RPMI7951 (cell line): ENCODE measurements around the gene FRMD8. TPM values are rescaled to one million over a fixed set of nuclear protein-coding genes. Genes with fewer than 3 reads are reported as not detected.

Experiments used
- DNase-seq: peaks from one replicate; pipeline ENCODE4 v3.0.0-alpha.2; 2012; ENCODE audit warnings: low read depth
- total RNA-seq: library from RNA; depleted of rRNA; stranded (reverse); fragments of >200 nt; shearing (Covaris generic); gene quantifications from 2 replicates; pipeline ENCODE4 v1.2.3, GENCODE V29; 2014

Gene FRMD8
- total RNA-seq, 1 experiment from 2014 or later = 21.9 TPM

GRCh38 chr11:65376138-65376713 lies 10.2 kb upstream of the FRMD8 start:
- no peak for DNase-seq

GRCh38 chr11:65377036-65377435 lies 9.4 kb upstream of the FRMD8 start:
- no peak for DNase-seq

- no peak for DNase-seq
Observed at GRCh38 chr11:65377777-65378176, 8.7 kb upstream of the FRMD8 start.

GRCh38 chr11:65378208-65378927 lies 8.1 kb upstream of the FRMD8 start:
- DNase-seq = no peak

GRCh38 chr11:65378928-65379638 lies 7.4 kb upstream of the FRMD8 start:
- no peak for DNase-seq

GRCh38 chr11:65379698-65380459 lies 6.6 kb upstream of the FRMD8 start:
- no peak for DNase-seq

- no peak for DNase-seq
Observed at GRCh38 chr11:65380460-65381119, 5.8 kb upstream of the FRMD8 start.

- DNase-seq = no peak
Observed at GRCh38 chr11:65381716-65382032, 4.8 kb upstream of the FRMD8 start.

GRCh38 chr11:65382033-65382803 lies 4.2 kb upstream of the FRMD8 start, which contains the start of gene SLC25A45:
TSS of gene SLC25A45 (minus strand) at chr11:65382646. CDS start at chr11:65381951, 695 bp downstream.
- peak; percentile 99 for DNase-seq

- DNase-seq = no peak
Observed at GRCh38 chr11:65382804-65383368, 3.6 kb upstream of the FRMD8 start.

- DNase-seq = no peak
Observed at GRCh38 chr11:65383778-65384177, 2.7 kb upstream of the FRMD8 start.

- peak; percentile 63 for DNase-seq
Observed at GRCh38 chr11:65384301-65384889, 2.0 kb upstream of the FRMD8 start.

GRCh38 chr11:65388731-65389130 lies 2.3 kb downstream of the FRMD8 start:
- peak; percentile 31 for DNase-seq

GRCh38 chr11:65389294-65389980 lies 3.0 kb downstream of the FRMD8 start:
- DNase-seq = no peak

- peak; percentile 44 for DNase-seq
Observed at GRCh38 chr11:65390099-65390941, 3.9 kb downstream of the FRMD8 start.

- peak; percentile 68 for DNase-seq
Observed at GRCh38 chr11:65390996-65391395, 4.6 kb downstream of the FRMD8 start.

- no peak for DNase-seq
Observed at GRCh38 chr11:65392186-65392829, 5.9 kb downstream of the FRMD8 start.

GRCh38 chr11:65392899-65393298 lies 6.5 kb downstream of the FRMD8 start:
- no peak for DNase-seq
